Activated naive CD4-positive, alpha-beta T cell treated with Interleukin-2 at 50 U/mL for 16 hours (primary cell): ENCODE data around the gene ZBTB25.

Experiments
- DNase-seq: peaks from one replicate; pipeline ENCODE4 v3.0.0-alpha.2; 2020

Gene ZBTB25

DNA sequence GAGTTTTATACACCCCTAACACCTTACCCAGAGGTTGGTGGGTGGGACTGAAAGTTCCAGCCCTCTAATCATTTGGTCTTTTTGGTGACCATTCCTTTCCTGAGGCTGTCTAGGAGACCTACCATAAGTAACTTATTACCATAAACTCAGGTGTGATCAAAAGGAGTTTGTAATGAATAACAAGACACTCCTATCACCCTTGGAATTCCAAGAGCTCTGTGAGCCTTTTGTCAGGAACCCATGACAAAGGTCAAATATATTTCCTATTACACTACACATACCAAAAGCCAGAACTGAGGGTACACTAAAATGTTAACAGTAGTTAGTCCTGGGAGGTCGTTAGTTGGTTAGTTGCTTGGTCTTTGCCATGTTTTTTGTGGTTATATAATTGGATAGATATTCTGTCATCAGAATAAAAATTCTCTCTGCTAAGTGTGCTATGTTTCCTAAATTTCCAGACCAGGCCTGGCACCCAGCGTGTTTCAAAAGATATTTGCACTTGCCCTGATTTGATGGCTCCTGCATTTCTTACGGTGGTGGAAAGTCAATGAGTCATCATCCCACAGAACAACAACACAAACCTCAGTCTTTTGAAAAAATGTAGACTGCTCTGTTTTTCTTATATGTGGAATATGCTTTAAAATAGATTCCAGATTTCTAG is 65.3 kb downstream of the ZBTB25 start:
- no peak for DNase-seq

GRCh38 chr14:64434528-64434927 is 69.1 kb downstream of the ZBTB25 start:
- no peak for DNase-seq

DNA sequence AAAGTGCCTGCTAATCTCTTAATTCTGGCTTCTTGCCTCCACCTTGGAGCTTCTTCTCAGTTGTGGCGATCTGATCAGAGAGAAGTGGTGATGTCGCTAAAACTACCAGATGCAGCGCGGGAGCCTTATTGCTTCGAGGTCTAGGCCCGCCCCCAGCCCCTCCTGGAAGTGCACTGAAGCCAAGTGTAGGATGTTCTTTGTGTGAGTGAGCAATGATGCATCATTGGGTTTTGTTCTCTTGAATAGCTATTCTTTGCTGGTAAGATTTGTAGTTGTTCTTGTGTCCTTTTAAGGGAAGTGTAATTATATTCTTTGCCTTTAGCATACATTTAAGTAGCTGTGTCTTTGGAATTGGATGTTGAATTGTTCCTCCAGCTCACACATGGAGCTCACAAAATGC is 79.7 kb downstream of the ZBTB25 start:
- DNase-seq = no peak

- no peak for DNase-seq
Measured at GRCh38 chr14:64422756-64423155, 80.9 kb downstream of the ZBTB25 start.

DNA sequence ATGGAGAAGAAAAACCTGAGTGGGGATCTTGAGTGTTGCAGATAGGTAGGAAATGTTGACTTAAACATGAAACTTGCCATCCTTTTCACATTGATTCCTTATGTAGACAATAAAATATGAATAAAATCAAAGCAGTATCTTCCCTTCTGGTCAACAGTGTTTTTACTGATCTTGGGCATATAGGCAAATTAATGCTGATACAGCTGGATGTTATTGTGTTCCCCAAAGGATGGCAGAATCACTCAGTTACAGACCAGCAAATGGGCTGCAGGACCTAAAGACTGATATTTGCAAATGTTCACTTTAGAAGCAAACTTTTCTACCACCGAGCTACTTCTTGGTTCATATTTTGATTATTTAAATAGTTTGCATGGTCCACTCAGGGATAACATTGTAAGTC is 81.6 kb downstream of the ZBTB25 start:
- DNase-seq = no peak

- no peak for DNase-seq
Measured at GRCh38 chr14:64421166-64421565, 82.5 kb downstream of the ZBTB25 start.

DNA sequence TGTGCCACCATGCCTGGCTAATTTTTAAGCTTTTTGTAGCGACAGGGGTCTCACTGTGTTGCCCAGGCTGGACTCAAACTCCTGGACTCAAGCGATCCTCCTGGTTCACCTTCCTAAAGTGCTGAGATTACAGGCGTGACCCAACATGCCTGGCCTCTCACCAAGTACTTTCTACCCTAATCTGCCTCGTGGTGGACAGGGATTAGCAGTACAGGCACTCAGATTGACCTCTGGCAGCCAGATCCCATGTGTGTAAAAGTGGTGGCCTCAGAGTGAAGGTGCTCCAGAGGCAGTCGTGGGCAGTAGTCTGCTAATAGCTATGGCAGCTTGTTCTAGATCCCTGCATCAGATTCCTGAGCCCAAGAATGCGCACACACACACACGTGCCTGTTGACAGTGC is 84.6 kb downstream of the ZBTB25 start:
- no peak for DNase-seq

DNA sequence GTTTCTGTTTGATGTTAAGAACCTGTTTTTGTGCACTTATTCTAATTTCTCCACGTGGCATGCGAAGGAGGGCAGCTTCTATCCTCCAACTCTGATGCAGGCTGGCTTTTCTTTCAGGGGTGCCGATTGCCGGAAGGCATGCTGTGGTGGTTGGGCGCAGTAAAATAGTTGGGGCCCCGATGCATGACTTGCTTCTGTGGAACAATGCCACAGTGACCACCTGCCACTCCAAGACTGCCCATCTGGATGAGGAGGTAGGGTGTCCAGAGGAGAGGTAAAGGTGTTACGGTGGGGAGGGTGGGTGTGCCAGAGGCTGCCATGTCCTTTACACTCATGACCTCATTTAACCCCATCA is 85.9 kb downstream of the ZBTB25 start:
- no peak for DNase-seq

DNA sequence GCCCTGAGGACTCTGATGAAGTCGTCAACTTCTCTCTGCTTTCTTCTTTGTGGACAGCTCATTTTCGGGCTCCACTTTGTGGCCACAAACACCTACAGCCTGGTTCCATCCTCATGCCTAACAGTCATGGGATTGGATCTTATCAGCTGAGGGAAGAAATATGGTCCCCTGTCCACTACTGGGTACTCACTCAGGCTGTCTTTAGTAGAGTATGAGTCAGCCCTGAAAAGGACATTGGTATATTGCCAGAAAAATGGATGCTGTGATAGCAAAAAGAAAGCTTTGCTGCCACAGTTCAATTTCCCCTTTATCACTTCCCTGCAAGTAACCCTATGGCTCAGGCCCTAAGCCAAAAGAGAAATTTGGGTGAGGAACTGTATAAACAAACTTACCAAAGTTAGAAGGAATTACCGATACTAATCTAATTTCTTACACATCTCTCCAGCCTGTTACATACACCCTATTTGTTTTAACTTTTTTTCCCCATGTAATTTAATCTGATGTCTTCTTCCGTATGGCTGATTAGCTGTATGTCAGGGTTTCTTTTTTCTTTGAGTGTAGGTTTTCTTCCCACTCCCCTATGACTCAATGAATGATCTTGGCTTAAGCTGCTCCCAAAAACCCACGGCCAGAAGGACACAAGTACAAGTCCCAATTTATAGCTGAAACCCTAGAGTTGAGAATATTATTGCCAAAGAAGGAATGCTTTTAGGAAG is 86.4 kb downstream of the ZBTB25 start:
- DNase-seq = no peak

GRCh38 chr14:64416348-64416932 is 87.2 kb downstream of the ZBTB25 start:
- DNase-seq = no peak

DNA sequence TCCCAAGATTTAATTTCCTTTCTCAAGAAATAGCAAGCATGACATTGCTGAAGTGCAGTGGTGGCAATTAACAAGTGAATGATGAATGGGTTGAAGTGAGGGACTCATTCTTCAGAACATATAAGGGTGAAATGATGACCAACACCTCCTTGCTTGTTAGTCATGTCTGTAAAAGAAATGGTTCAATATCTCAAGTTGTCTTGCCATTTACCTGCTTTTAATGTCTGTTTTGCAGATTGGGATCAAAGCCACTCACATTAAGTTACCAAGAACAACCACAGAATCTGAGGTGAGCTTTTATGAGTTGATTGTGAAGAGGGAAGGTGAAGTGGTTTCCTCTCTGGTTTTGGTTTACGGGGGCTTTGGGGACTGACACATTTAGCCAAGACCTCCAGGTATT is 91.4 kb downstream of the ZBTB25 start:
- no peak for DNase-seq

GRCh38 chr14:64411001-64411400 is 92.6 kb downstream of the ZBTB25 start:
- no peak for DNase-seq

DNA sequence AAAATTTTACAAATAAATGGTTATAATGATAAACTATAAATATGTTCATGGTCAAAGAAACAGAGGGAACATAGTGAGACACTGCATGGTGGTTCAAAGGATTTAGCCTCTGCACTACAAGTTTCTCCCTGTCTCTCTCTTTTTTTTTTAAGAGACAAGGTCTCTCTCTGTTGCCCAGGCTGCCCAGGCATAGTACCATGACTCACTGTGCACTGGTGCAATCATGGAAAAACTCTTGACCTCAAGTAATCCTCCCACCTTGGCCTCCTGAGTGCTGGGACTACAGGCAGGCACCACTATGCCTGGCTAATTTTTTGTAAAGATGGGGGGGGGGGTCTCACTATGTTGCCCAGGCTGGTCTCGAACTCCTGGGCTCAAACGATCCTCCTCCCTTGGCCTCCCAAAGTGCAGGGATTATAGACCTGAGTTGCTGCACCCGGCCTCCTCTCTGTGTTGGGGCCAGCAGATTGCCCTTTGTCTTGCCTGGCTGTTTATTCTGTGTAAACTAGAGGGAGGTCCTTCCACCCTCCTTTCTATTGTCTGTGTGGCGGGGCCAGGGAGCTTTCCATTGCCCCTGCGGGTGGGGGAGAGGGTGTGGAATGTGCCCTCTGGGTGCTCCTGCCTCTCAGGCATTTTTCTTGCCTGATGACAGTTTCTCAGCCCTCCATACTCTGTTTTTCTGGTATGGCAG is 93.4 kb downstream of the ZBTB25 start:
- DNase-seq = no peak

DNA sequence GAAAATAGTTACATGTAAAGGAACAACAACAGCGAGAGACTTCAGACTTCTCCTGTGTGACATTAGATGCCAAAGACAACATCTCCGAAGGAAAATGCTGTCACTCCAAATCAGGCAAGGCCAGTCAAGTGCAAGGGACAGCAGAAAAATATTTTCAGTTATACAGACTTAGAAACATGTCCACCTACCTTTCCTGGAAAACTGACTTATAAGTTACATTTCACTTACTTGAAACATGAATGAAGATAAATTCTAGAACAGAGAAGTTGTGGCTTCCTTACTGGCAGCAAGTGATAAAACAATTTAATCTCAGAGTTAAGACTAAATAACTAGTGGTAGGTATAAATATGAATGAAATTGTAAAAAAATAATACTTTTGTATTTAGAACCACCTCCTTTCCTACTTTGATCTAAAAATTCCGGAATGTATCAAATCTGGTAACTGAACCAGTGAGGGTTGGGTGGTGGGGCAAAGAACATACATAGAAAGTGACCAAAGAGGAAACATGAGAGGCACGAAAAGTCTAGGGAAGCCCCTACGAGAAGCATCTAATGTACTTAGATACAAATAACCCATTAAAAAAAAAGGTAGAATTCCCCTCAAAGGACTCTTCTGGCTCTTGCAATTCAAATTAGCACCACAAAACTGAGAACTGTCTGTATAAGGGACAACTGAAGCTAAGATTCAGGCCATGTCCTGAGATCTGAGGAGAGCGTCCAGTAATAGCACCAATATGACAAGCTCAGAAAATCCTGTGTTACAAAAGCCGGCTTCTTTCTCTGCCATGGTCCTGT is 94.3 kb downstream of the ZBTB25 start:
- DNase-seq = no peak

DNA sequence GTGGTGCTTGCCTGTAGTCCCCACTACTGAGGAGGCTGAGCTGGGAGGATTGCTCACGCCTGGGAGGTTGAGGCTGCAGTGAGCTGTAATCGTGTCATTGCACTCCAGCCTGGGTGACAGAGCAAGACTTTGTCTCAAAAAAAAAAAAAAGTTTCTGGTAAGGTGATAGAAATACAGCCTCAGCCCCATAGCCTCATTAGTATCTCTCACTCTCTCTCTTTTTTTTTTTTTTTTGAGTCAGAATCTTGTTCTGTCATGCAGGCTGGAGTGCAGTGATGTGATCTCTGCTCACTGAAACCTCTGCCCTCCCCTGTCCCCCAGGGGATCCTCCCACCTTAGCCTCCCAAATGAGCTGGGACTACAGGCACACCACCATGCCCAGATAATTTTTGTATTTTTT is 96.3 kb downstream of the ZBTB25 start:
- DNase-seq = no peak

DNA sequence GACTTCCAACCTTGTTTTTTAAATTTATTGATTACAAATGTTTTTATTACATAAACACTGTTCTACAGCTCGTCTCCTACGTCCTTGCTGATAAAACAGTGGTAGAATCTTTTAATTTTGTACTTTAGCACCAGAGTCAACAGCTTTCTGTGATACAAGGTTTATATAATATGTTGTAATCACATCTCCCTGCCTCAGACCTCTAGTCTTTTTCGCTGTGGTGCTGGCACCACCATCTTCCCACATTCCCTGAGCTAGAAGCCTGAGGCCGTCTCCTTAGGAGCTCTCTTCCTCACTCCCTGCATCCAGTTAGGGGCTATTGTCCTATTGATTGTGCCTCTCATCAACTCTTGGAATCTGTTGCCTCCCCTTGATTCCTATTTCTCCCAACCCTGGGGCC is 98.3 kb downstream of the ZBTB25 start:
- no peak for DNase-seq

- no peak for DNase-seq
Measured at GRCh38 chr14:64401949-64402348, 101.7 kb downstream of the ZBTB25 start.

- no peak for DNase-seq
Measured at GRCh38 chr14:64400829-64401459, 102.7 kb downstream of the ZBTB25 start.
